Thymus (tissue), 11 donors: Measurements from ENCODE around the gene MGAT5B. TPM values are rescaled to one million over a fixed set of nuclear protein-coding genes. Genes with fewer than 3 reads are reported as not detected.
"Not testable (repeated sequence)": the region's sequence is repeated elsewhere in the genome, so short reads cannot be mapped to it uniquely, and the experiment has no call there.

ENCODE experiments used
- DNase-seq, 9 donors: peaks; one replicate each; pipeline ENCODE4 v3.0.0-alpha.2; 2013; ENCODE audit warnings: low spot score in 9 of 9, low read depth in 6 of 9, missing footprints in 1 of 9
- H3K27ac ChIP-seq, 2 donors: one replicate each; pipeline ENCODE4 v1.5.1; 2013; ENCODE audit warnings: control low read depth in 1 of 2, low read depth in 1 of 2, low read length in 1 of 2, mild to moderate bottlenecking in 1 of 2, moderate library complexity in 1 of 2
- H3K27me3 ChIP-seq, 2 donors: one replicate each; pipeline ENCODE4 v1.5.1; 2013; ENCODE audit warnings: low read length in 1 of 2; ENCODE audit not compliant: control insufficient read depth in 2 of 2, insufficient read depth in 1 of 2
- H3K36me3 ChIP-seq, 2 donors: one replicate each; pipeline ENCODE4 v1.5.1; 2013; ENCODE audit warnings: low read length in 1 of 2, mild to moderate bottlenecking in 1 of 2, moderate library complexity in 1 of 2; ENCODE audit not compliant: control insufficient read depth in 2 of 2, insufficient read depth in 2 of 2
- H3K4me1 ChIP-seq, 2 donors: one replicate each; pipeline ENCODE4 v1.5.1; 2013; ENCODE audit warnings: low read length in 2 of 2; ENCODE audit not compliant: control insufficient read depth in 2 of 2, insufficient read depth in 2 of 2
- H3K4me3 ChIP-seq, 2 donors: one replicate each; pipeline ENCODE4 v1.5.1; 2013; ENCODE audit warnings: low read length in 2 of 2, control low read depth in 1 of 2, mild to moderate bottlenecking in 1 of 2
- H3K9me3 ChIP-seq, 2 donors: one replicate each; pipeline ENCODE4 v1.5.1; 2013; ENCODE audit warnings: low read length in 1 of 2, mild to moderate bottlenecking in 1 of 2; ENCODE audit not compliant: control insufficient read depth in 2 of 2, insufficient read depth in 1 of 2
- WGBS: extraction: QIAGEN DNeasy Blood & Tissue Kit; methylation state at CpG from one replicate; pipeline ENCODE4 v1.1.7; 2013; 5-methylcytosine and 5-hydroxymethylcytosine counted together
- polyA plus RNA-seq: library from polyadenylated mRNA; stranded (reverse); fragments of 200-250 nt; gene quantifications from one replicate; pipeline ENCODE4 v1.2.3, GENCODE V29; 2013
- total RNA-seq: library from RNA; stranded (reverse); fragments of 120-200 nt; gene quantifications from one replicate; pipeline ENCODE4 v1.2.4, GENCODE V29; 2013
- donor health status: healthy.

The MGAT5B gene
- total and polyA plus RNA-seq, 2 donors = 0.09 to 1.0 TPM

GRCh38 chr17:76973040-76973439, 104.8 kb downstream of the MGAT5B start:
- Histone ChIP-seq H3K4me3 (no peak overlapping the region), H3K27me3 (no peaks in the 10 kb centered on the region), H3K27ac (no peak overlapping the region), H3K36me3 (no peaks in the 10 kb centered on the region), H3K4me1 (peaks cover 10 to 25% of the 10 kb centered on the region in 2 donors), H3K9me3 (peaks cover 7 to 28% of the 10 kb centered on the region in 2 donors)
- DNase-seq = no peak
- WGBS = 97% methylated on average over 8 of the region's 8 CpGs

- no peaks in the 10 kb centered on the region for H3K36me3 ChIP-seq
- WGBS = 95% methylated on average over 3 of the region's 3 CpGs
These were observed 106.5 kb downstream of the MGAT5B start for GRCh38 chr17:76974721-76975120.

GRCh38 chr17:76978050-76978449, 109.8 kb downstream of the MGAT5B start:
- not testable (repeated sequence) for H3K4me3 ChIP-seq, DNase-seq, H3K27ac ChIP-seq, H3K27me3 ChIP-seq, H3K36me3 ChIP-seq
- Histone ChIP-seq H3K4me1 (peaks cover 0 to 10% of the 10 kb centered on the region in 2 donors), H3K9me3 (peaks cover 7 to 25% of the 10 kb centered on the region in 2 donors)
- 96% methylated on average over 1 of the region's 1 CpG for WGBS

More at GRCh38 chr17:76974721-76975120, 106.5 kb downstream of the MGAT5B start:
- Histone ChIP-seq H3K4me1 (peaks cover 4 to 11% of the 10 kb centered on the region in 2 donors), H3K9me3 (peaks cover 7 to 28% of the 10 kb centered on the region in 2 donors), H3K27me3 (no peaks in the 10 kb centered on the region), H3K27ac (no peak overlapping the region), H3K4me3 (no peak overlapping the region)
- DNase-seq = no peak

GRCh38 chr17:76981545-76982295, 113.5 kb downstream of the MGAT5B start:
- 96% methylated on average over 15 of the region's 15 CpGs for WGBS
- DNase-seq = no peak
- no peaks in the 10 kb centered on the region for H3K27me3 ChIP-seq

GRCh38 chr17:76982408-76983074, 114.3 kb downstream of the MGAT5B start:
- H3K9me3 ChIP-seq = peaks cover 2 to 5% of the 10 kb centered on the region in 2 donors
- peaks cover 0 to under 1% of the 10 kb centered on the region in 2 donors for H3K36me3 ChIP-seq
- 80% methylated on average over 10 of the region's 10 CpGs for WGBS
- peaks cover 0 to 22% of the 10 kb centered on the region in 2 donors for H3K4me1 ChIP-seq
- H3K4me3 ChIP-seq = no peak overlapping the region
- H3K27ac ChIP-seq = no peak overlapping the region
- no peaks in the 10 kb centered on the region for H3K27me3 ChIP-seq
- DNase-seq = peak in 1 of 9 donors; percentile 33

More at GRCh38 chr17:76981545-76982295, 113.5 kb downstream of the MGAT5B start:
- Histone ChIP-seq H3K27ac (no peak overlapping the region), H3K9me3 (peaks cover 2 to 13% of the 10 kb centered on the region in 2 donors), H3K4me3 (no peak overlapping the region), H3K4me1 (peaks cover 0 to 16% of the 10 kb centered on the region in 2 donors), H3K36me3 (no peaks in the 10 kb centered on the region)

- Histone ChIP-seq H3K27me3 (no peaks in the 10 kb centered on the region), H3K4me1 (peaks cover 0 to 27% of the 10 kb centered on the region in 2 donors), H3K4me3 (no peak overlapping the region), H3K27ac (no peak overlapping the region), H3K9me3 (no peaks in the 10 kb centered on the region), H3K36me3 (peaks cover 0 to 5% of the 10 kb centered on the region in 2 donors)
- DNase-seq = no peak
- WGBS = 84% methylated on average over 17 of the region's 17 CpGs
These were observed 115.0 kb downstream of the MGAT5B start for GRCh38 chr17:76983075-76983775.

- Histone ChIP-seq H3K27ac (no peak overlapping the region), H3K36me3 (peaks cover 0 to 6% of the 10 kb centered on the region in 2 donors), H3K27me3 (no peaks in the 10 kb centered on the region), H3K4me1 (peaks cover 0 to 27% of the 10 kb centered on the region in 2 donors), H3K9me3 (no peaks in the 10 kb centered on the region), H3K4me3 (no peak overlapping the region)
- WGBS = 96% methylated on average over 8 of the region's 8 CpGs
- DNase-seq = no peak
These were observed 118.2 kb downstream of the MGAT5B start for GRCh38 chr17:76986365-76986764.

GRCh38 chr17:76987486-76988093, 119.4 kb downstream of the MGAT5B start:
- 72% methylated on average over 15 of the region's 15 CpGs for WGBS
- no peak overlapping the region for H3K4me3 ChIP-seq
- peaks cover 0 to 13% of the 10 kb centered on the region in 2 donors for H3K36me3 ChIP-seq
- DNase-seq = no peak
- no peaks in the 10 kb centered on the region for H3K9me3 ChIP-seq
- H3K27me3 ChIP-seq = no peaks in the 10 kb centered on the region
- H3K27ac ChIP-seq = no peak overlapping the region
- peaks cover 5 to 32% of the 10 kb centered on the region in 2 donors for H3K4me1 ChIP-seq
